HEK293T (cell line): ENCODE measurements around the gene C1QTNF3.

Experiments used
- ELF4 ChIP-seq: fragments of 450-650 bp; IDR thresholded peaks from 2 replicates; pipeline ENCODE4 v1.6.1; 2017; ENCODE audit warnings: antibody characterized with exemption
- FOXA1 ChIP-seq: fragments of 450-650 bp; IDR thresholded peaks from 2 replicates; pipeline ENCODE4 v1.6.1; 2016; ENCODE audit warnings: mild to moderate bottlenecking
- FOXK2 ChIP-seq: fragments of 450-650 bp; IDR thresholded peaks from 2 replicates; pipeline ENCODE4 v1.6.1; 2016; ENCODE audit warnings: mild to moderate bottlenecking
- L3MBTL2 ChIP-seq: fragments of 450-650 bp; conservative IDR thresholded peaks from 2 replicates; pipeline ENCODE4 v1.6.1; 2016; ENCODE audit warnings: mild to moderate bottlenecking
- SP1 ChIP-seq: fragments of 450-650 bp; IDR thresholded peaks from 2 replicates; pipeline ENCODE4 v1.6.1; 2017
- TARDBP ChIP-seq: fragments of 450-650 bp; IDR thresholded peaks from 2 replicates; pipeline ENCODE4 v1.6.1; 2016
- TF ChIP-seq, protein P1 (sequence below): fragments of 450-650 bp; IDR thresholded peaks from 2 replicates; pipeline ENCODE4 v1.6.1; 2016

DNA sequence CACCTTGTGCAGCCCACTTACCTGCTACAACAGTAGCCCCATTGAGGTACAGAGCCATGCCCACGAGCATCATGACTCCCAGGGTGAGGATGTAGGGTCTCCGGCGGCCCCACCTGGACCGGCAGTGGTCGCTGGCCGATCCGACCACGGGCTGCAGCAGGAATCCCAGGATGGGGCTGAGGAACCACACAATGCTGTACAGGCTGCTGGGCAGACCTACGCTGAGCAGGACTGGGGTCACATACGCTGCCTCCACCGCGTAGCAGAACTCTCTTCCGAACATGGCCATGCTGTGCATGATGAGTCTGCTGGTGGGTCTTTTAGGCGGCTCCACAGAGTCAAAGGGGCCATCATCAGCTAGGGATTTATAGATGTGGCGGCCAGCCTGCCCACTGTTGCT, 58.8 kb downstream of the C1QTNF3 start:
- no peak for TF ChIP-seq SP1
- TF ChIP-seq, protein P1, sequence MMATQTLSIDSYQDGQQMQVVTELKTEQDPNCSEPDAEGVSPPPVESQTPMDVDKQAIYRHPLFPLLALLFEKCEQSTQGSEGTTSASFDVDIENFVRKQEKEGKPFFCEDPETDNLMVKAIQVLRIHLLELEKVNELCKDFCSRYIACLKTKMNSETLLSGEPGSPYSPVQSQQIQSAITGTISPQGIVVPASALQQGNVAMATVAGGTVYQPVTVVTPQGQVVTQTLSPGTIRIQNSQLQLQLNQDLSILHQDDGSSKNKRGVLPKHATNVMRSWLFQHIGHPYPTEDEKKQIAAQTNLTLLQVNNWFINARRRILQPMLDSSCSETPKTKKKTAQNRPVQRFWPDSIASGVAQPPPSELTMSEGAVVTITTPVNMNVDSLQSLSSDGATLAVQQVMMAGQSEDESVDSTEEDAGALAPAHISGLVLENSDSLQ: no peak
- TF ChIP-seq FOXA1: no peak
- TF ChIP-seq FOXK2: no peak
- no peak for TF ChIP-seq TARDBP
- TF ChIP-seq L3MBTL2: no peak
- TF ChIP-seq ELF4: no peak
